PC-3 (cell line): ENCODE data around the gene PLXNA4. TPM values are rescaled to one million over a fixed set of nuclear protein-coding genes. Genes with fewer than 3 reads are reported as not detected.

Experiments used
- ATAC-seq: fragments of 200-7000 bp; cut with Tn5 transposase; 2 replicates; pipeline ENCODE4 v1.9.1; 2020; ENCODE audit warnings: mild to moderate bottlenecking, moderate library complexity
- BruUV-seq: library from RNA; stranded (reverse); fragments of 400-500 nt; replicated peaks from 2 replicates; lab custom pipeline; 2021; lab: Mats Ljungman, UMichigan
- CTCF ChIA-PET: fragments of 300-600 bp; sonication (Branson Sonifier 250); formaldehyde crosslinking; loops from one replicate; lab custom pipeline; 2022; ENCODE audit warnings: antibody characterized with exemption; lab: Charles Lee
- POLR2A ChIA-PET: fragments of 300-600 bp; sonication (Branson Sonifier 250); formaldehyde crosslinking; loops from one replicate; lab custom pipeline; 2022; ENCODE audit warnings: antibody characterized with exemption; ENCODE audit not compliant: unreplicated experiment; lab: Charles Lee
- DNase-seq: peaks from one replicate; pipeline ENCODE4 v3.0.0-alpha.2; 2015
- H2AFZ ChIP-seq: fragments of 300-600 bp; sonication (generic); 2 replicates; pipeline ENCODE4 v1.6.0; 2016; ENCODE audit warnings: antibody characterized with exemption, low read length
- H3F3A ChIP-seq: fragments of 300-600 bp; sonication (generic); one replicate; pipeline ENCODE4 v1.6.0; 2017; ENCODE audit warnings: antibody characterized with exemption, low read length, control low read depth, mild to moderate bottlenecking; ENCODE audit not compliant: unreplicated experiment
- H3K27ac ChIP-seq: fragments of 300-600 bp; sonication (generic); 2 replicates; pipeline ENCODE4 v1.5.1; 2016; ENCODE audit warnings: mild to moderate bottlenecking, low read length
- H3K27me3 ChIP-seq: fragments of 300-600 bp; sonication (generic); 2 replicates; pipeline ENCODE4 v1.6.1; 2016; ENCODE audit warnings: low read length, mixed read lengths
- H3K36me3 ChIP-seq: fragments of 300-600 bp; sonication (generic); 2 replicates; pipeline ENCODE4 v1.6.1; 2016; ENCODE audit warnings: low read depth, mixed run types, low read length, mixed read lengths
- H3K4me1 ChIP-seq: fragments of 300-600 bp; sonication (generic); 2 replicates; pipeline ENCODE4 v1.5.1; 2016; ENCODE audit warnings: low read length; ENCODE audit not compliant: insufficient read depth
- H3K4me2 ChIP-seq: fragments of 300-600 bp; sonication (generic); 2 replicates; pipeline ENCODE4 v1.6.0; 2016; ENCODE audit warnings: low read length
- H3K4me3 ChIP-seq: fragments of 300-600 bp; sonication (generic); 2 replicates; pipeline ENCODE4 v1.5.1; 2016; ENCODE audit warnings: mild to moderate bottlenecking, low read length, mixed read lengths
- H3K79me2 ChIP-seq: fragments of 300-600 bp; sonication (generic); 2 replicates; pipeline ENCODE4 v1.6.1; 2017; ENCODE audit warnings: low read length, mixed read lengths
- H3K9ac ChIP-seq: fragments of 300-600 bp; sonication (generic); 2 replicates; pipeline ENCODE4 v1.6.0; 2016; ENCODE audit warnings: mild to moderate bottlenecking, low read length
- H3K9me2 ChIP-seq: fragments of 300-600 bp; sonication (generic); replicated peaks from 2 replicates; pipeline ENCODE4 v1.6.1; 2016; ENCODE audit warnings: mixed run types, low read length, mixed read lengths
- H3K9me3 ChIP-seq: fragments of 300-600 bp; sonication (generic); 2 replicates; pipeline ENCODE4 v1.6.1; 2016; ENCODE audit warnings: low read length, mixed read lengths
- H4K20me1 ChIP-seq: fragments of 300-600 bp; sonication (generic); 2 replicates; pipeline ENCODE4 v1.6.1; 2016; ENCODE audit warnings: low read length, mixed read lengths
- CTCF ChIP-seq: fragments of 300-600 bp; sonication (generic); conservative IDR thresholded peaks from 2 replicates; pipeline ENCODE4 v1.5.1; 2017; ENCODE audit warnings: antibody characterized with exemption, low read depth, mild to moderate bottlenecking, low read length
- EZH2 ChIP-seq: fragments of 300-600 bp; sonication (generic); IDR thresholded peaks from one replicate; pipeline ENCODE4 v1.6.1; 2017; ENCODE audit warnings: antibody characterized with exemption, mild to moderate bottlenecking, low read length; ENCODE audit not compliant: unreplicated experiment
- EZH2phosphoT487 ChIP-seq: fragments of 300-600 bp; sonication (generic); IDR thresholded peaks from 2 replicates; pipeline ENCODE4 v1.6.1; 2018; ENCODE audit warnings: mild to moderate bottlenecking, antibody characterized with exemption, low read length, borderline replicate concordance
- intact Hi-C: fragments of 100-400 bp; cut with micrococcal nuclease; formaldehyde crosslinking; loops from 2 replicates; pipeline ENCODE4 v1.9.0; 2023
- total RNA-seq: library from RNA; depleted of rRNA; stranded (reverse); fragments of >200 nt; gene quantifications from 2 replicates; pipeline ENCODE4 v1.2.3, GENCODE V29; 2014

Gene PLXNA4
- total RNA-seq, 1 experiment from 2014 or later: 1.2 TPM

GRCh38 chr7:132367004-132367403 is 209.3 kb downstream of the PLXNA4 start:
- H3K9me2 ChIP-seq: no peaks in the 10 kb centered on the region
- no peak overlapping the region for H3K4me2 ChIP-seq
- no peak overlapping the region for H2AFZ ChIP-seq
- no peaks in the 10 kb centered on the region for H3K27me3 ChIP-seq
- no peak overlapping the region for H3K27ac ChIP-seq
- ATAC-seq (no peak), DNase-seq (no peak)
- TF ChIP-seq EZH2phosphoT487 (no peak), EZH2 (no peak), CTCF (no peak)
- no peak overlapping the region for H3K4me3 ChIP-seq
- no peaks in the 10 kb centered on the region for H3F3A ChIP-seq
- H3K4me1 ChIP-seq: no peaks in the 10 kb centered on the region
- H3K9me3 ChIP-seq: no peaks in the 10 kb centered on the region
- intact Hi-C loops: no loop called here
- no peak overlapping the region for H3K9ac ChIP-seq
- ChIA-PET POLR2A (no interaction called here), CTCF (no interaction called here)
- H3K79me2 ChIP-seq: no peaks in the 10 kb centered on the region
- no TSS peak for BruUV-seq
- no peaks in the 10 kb centered on the region for H4K20me1 ChIP-seq
- H3K36me3 ChIP-seq: no peaks in the 10 kb centered on the region

GRCh38 chr7:132364226-132364625 is 212.0 kb downstream of the PLXNA4 start:
- H3K4me2 ChIP-seq: no peak overlapping the region
- no peak overlapping the region for H3K4me3 ChIP-seq
- ATAC-seq: no peak
- no peaks in the 10 kb centered on the region for H3K4me1 ChIP-seq
- no peaks in the 10 kb centered on the region for H3K9me2 ChIP-seq
- H3K79me2 ChIP-seq: no peaks in the 10 kb centered on the region
- ChIA-PET POLR2A (no interaction called here), CTCF (no interaction called here)
- no peak for DNase-seq
- TF ChIP-seq CTCF (no peak), EZH2 (no peak), EZH2phosphoT487 (no peak)
- no peaks in the 10 kb centered on the region for H4K20me1 ChIP-seq
- H3F3A ChIP-seq: no peaks in the 10 kb centered on the region
- no peaks in the 10 kb centered on the region for H3K27me3 ChIP-seq
- no peaks in the 10 kb centered on the region for H3K36me3 ChIP-seq
- BruUV-seq: no TSS peak
- no peak overlapping the region for H3K27ac ChIP-seq
- intact Hi-C loops: no loop called here
- H2AFZ ChIP-seq: no peak overlapping the region
- H3K9me3 ChIP-seq: no peaks in the 10 kb centered on the region
- H3K9ac ChIP-seq: no peak overlapping the region

- no peak overlapping the region for H2AFZ ChIP-seq
- H3K4me1 ChIP-seq: peaks cover 8% of the 10 kb centered on the region; the same call in 1 of the 2 replicates
- TF ChIP-seq CTCF (no peak), EZH2phosphoT487 (no peak), EZH2 (no peak)
- ChIA-PET CTCF (no interaction called here), POLR2A (no interaction called here)
- no peaks in the 10 kb centered on the region for H3K9me3 ChIP-seq
- ATAC-seq (no peak), DNase-seq (no peak)
- intact Hi-C loops: no loop called here
- no TSS peak for BruUV-seq
- no peak overlapping the region for H3K4me3 ChIP-seq
- H3K4me2 ChIP-seq: no peak overlapping the region
- H3K9ac ChIP-seq: no peak overlapping the region
- H4K20me1 ChIP-seq: no peaks in the 10 kb centered on the region
- H3K27me3 ChIP-seq: no peaks in the 10 kb centered on the region
- no peaks in the 10 kb centered on the region for H3K36me3 ChIP-seq
- H3K27ac ChIP-seq: no peak overlapping the region
- no peaks in the 10 kb centered on the region for H3K9me2 ChIP-seq
- no peaks in the 10 kb centered on the region for H3F3A ChIP-seq
- H3K79me2 ChIP-seq: no peaks in the 10 kb centered on the region
These were observed 214.2 kb downstream of the PLXNA4 start for GRCh38 chr7:132362059-132362458.
